ENCODE measurements around the gene TRIM46.
A peak's percentile ranks its signal among the peaks of the same experiment; 100 is the strongest.
"Not testable (repeated sequence)": the region's sequence is repeated elsewhere in the genome, so short reads cannot be mapped to it uniquely, and the experiment has no call there.

The TRIM46 gene

GRCh38 chr1:155189926-155190325 is 16.3 kb downstream of the TRIM46 start:
- not testable (repeated sequence) for DNase-seq

GRCh38 chr1:155191904-155192303 is 18.3 kb downstream of the TRIM46 start:
- DNase-seq, result no peak

- no peak for DNase-seq
Observed at GRCh38 chr1:155192346-155193274, 19.0 kb downstream of the TRIM46 start.

GRCh38 chr1:155193275-155193990 is 19.8 kb downstream of the TRIM46 start:
- DNase-seq, result peak; percentile 83

- not testable (repeated sequence) for DNase-seq
Observed at GRCh38 chr1:155193991-155194240, 20.3 kb downstream of the TRIM46 start.

- no peak for DNase-seq
Observed at GRCh38 chr1:155195201-155196102, 21.8 kb downstream of the TRIM46 start.

GRCh38 chr1:155196103-155196892 is 22.6 kb downstream of the TRIM46 start:
- DNase-seq, result no peak

GRCh38 chr1:155196893-155197638 is 23.4 kb downstream of the TRIM46 start:
- DNase-seq, result no peak

- no peak for DNase-seq
Observed at GRCh38 chr1:155197901-155198546, 24.4 kb downstream of the TRIM46 start.

- DNase-seq, result no peak
Observed at GRCh38 chr1:155198547-155198906, 24.9 kb downstream of the TRIM46 start.

- DNase-seq, result no peak
Observed at GRCh38 chr1:155199792-155200191, 26.1 kb downstream of the TRIM46 start.

- no peak for DNase-seq
Observed at GRCh38 chr1:155200920-155201319, 27.3 kb downstream of the TRIM46 start.

- DNase-seq, result no peak
Observed at GRCh38 chr1:155202198-155202597, 28.5 kb downstream of the TRIM46 start.

- DNase-seq, result no peak
Observed at GRCh38 chr1:155202731-155203515, 29.3 kb downstream of the TRIM46 start.

GRCh38 chr1:155205035-155205434 is 31.4 kb downstream of the TRIM46 start:
- no peak for DNase-seq

GRCh38 chr1:155205969-155206593 is 32.4 kb downstream of the TRIM46 start:
- DNase-seq, result no peak

- peak; percentile 91 for DNase-seq
Observed at GRCh38 chr1:155206891-155207805, 33.5 kb downstream of the TRIM46 start.

GRCh38 chr1:155207806-155208540 is 34.3 kb downstream of the TRIM46 start, which contains the start of gene THBS3:
Gene THBS3 (minus strand): TSS chr1:155207897. CDS start chr1:155207876, 21 bp downstream.
- no peak for DNase-seq
